ENCODE measurements around the gene GALNT9.

GALNT9 gene

GRCh38 chr12:132194556-132194955 is 134.8 kb downstream of the GALNT9 start:
- no peak for DNase-seq

DNA sequence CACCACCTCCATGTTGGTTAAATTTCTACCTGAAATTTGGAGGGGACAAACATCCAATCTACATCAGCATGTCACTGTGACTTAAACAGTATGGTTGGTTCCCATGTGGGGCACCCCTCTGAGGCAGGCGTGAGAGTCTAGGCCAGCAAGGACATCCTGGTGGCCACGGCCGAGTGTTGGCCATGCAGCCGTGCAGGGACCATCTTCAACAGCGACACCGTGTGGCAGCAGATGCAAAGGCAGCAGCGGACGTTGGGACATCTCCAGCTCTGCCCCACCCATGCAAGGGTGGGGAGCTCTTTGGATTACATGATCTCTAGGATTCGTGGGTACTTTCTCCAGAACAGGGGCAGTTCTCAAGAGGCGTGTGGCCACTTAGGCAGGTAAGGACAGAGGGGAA is 135.3 kb downstream of the GALNT9 start:
- no peak for DNase-seq

DNA sequence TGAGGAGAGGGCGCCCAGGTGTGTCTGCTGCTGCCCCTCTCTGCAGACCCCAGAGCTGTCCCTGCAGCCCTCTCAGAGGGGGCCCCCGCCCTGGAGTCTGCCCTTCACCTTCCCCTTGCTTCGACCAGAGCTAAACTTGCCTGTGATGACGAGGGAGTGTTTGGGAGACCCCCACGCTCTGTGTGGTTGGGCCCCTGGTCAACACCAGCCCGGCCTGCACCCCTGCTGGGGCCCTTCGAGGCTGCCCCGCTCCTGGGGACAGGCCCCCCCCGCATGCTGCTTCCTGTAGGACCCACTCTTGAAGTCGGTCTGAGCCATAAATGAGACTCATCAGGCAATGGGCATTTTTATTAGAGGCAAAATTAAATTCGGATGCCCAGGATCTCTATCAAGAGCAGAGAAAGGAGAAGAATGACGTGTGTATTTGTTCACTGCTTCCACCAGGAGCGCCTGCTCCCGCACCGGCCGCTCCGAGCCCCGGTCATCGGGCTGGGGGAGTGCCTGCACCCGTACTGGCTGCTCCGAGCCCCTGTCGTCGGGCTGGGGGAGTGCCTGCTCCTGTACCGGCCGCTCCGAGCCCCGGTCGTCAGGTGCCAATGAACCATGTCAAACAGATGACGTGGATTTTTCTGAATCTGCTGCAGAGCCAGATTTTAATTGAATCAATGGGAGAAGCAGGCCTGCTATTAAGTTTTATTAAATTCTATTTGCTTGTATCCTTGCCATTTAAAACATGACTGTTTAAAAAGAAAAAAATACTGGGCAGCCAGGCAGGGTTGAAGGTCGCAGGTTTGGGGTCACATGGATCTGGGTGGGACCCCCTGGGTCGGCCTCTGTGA is 137.5 kb downstream of the GALNT9 start:
- no peak for DNase-seq

DNA sequence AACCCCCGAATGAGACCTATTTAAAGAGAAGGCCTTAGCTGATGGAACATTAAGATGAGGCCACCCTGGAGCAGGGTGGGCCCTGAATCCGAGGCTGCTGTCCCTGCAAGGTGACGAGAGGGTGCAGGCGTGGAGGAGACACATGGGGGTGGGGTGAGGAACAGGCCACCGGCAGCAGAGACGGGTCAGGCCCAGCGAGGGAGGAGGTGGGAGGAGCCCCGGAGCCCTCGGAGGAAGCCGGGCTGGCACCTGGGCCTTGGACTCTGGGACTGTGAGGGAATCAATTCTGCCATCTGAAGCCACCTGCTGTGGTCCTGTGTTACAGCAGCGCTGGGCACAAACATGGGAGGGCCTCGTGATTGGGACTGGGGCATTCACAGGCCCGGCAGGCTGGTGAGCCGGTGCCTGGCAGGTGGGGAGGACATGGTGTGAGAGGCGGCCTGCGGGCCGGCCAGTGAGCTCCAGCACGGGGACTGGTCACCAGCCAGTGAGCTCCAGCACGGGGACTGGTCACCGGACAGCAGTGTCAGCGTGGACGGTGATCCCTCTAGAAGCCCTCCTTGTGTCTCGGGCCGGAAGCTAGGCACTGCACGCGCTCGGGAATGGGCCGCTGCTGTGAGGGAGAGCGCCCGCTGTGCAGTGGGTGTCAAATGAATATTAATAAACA is 138.4 kb downstream of the GALNT9 start:
- DNase-seq = no peak

- DNase-seq = no peak
Observed at GRCh38 chr12:132190012-132190755, 139.2 kb downstream of the GALNT9 start.

- DNase-seq = peak; percentile 97
Observed at GRCh38 chr12:132189378-132190011, 139.9 kb downstream of the GALNT9 start.

DNA sequence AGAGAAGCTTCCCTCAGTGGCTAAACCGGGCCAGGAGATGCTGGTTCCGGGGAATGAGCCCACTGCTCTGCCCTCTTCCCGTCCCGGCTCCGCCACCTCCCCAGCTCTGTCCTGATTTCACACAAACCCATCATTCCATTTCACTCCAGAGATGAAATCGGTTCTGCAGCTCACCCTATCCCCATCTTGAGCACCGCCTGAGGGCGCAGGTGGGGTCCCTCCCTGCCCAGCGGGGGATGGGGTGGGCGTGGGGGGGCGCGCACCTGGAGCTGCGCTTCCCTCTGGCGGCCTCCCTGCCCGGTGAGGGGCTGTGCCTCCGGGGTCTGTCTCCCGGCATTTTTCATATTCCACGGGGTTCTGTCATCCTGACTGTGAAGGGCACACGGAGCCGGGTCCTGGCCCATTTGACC is 140.5 kb downstream of the GALNT9 start:
- DNase-seq = no peak

- DNase-seq = no peak
Observed at GRCh38 chr12:132188451-132188901, 140.9 kb downstream of the GALNT9 start.

- DNase-seq = no peak
Observed at GRCh38 chr12:132187646-132188450, 141.5 kb downstream of the GALNT9 start.

DNA sequence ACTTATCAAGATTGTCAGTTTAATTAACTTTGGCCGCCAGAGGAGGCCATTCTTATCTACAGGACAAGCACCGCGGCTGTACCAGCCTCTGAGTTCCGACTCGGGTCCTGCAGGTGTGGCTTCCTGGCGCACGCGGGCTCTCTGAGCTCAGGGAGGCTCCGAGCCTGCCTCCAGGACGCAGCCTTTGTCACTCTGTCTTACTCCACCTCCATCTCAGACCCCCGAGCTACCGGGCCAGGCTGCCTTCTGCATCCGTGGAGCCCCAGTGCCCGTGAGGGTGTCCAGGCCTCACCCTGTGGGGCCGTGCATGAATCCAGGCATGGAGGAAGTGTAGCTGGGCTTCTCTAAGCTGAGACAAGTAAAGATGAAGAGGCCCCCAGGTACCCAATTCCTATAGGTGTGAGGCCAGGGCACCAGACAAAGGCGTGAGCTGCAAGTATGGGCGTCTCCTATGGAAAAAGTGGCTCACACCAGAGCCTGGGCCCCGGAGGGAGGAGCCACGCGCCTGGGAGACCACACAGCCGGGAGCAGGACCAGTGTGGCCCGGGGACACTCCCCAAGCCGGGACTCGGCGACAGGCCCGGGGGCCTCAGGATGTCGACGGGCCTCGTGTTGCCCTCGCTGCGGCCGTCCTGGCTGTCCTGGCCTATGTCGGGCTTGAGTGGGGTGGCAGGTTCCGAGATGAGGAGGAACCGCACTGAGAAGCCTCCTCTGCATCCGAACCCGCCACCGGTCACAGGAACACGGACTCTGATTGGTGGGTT is 142.3 kb downstream of the GALNT9 start:
- no peak for DNase-seq

GRCh38 chr12:132186208-132186856 is 143.1 kb downstream of the GALNT9 start:
- no peak for DNase-seq

DNA sequence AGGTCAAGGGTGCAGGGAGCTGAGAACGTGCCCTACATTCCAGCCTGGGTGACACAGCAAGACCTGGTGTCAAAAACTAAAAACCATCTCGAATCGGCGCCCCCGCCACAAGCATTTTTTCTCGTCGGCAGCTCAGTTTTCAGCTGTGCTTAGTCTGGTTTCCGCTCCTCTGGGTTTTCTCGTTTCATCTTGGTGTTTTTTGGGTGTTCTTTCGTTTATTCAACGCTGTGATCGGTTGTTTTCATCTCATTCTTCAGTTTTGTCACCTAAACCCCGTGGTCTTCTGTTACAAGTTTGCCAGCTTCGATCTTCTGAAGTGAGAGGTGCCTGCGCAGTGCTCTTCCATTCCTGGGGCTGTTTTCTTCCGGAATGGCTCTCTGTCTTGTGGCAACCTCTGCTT is 143.7 kb downstream of the GALNT9 start:
- peak; percentile 61 for DNase-seq

DNA sequence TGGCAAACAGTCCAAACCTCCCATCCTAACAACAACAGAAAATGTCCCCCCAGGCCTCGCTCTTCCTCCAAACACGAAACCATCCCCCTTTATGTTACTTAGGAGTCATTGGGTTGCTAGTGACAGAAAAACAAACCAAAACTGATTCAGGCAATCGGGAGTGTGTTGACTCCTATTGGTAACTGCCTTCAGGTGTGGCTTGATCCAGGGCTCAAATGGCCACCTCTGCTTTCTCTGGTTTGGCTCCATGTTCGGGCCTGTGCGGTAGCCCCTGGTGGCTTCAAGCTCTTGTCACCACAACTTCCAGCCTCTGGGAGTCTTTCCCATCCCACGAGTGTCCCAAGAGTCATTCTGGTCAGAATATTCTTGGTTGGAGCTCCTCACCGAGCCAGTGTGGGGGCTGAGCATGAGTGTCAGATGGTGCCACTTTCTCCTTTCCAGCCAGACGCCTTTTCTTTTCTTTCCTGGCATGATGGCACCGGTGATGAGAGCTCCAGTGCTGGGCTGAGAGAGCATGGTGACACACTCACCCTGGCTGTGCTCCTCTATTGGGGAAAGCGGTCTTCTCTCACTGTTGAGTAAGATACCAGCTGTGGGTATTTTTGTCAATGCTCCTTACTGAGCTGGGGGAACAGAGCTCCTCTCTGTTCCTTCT is 146.6 kb downstream of the GALNT9 start:
- DNase-seq = no peak

- DNase-seq = no peak
Observed at GRCh38 chr12:132182206-132182710, 147.1 kb downstream of the GALNT9 start.

- DNase-seq = no peak
Observed at GRCh38 chr12:132181570-132182200, 147.7 kb downstream of the GALNT9 start.

DNA sequence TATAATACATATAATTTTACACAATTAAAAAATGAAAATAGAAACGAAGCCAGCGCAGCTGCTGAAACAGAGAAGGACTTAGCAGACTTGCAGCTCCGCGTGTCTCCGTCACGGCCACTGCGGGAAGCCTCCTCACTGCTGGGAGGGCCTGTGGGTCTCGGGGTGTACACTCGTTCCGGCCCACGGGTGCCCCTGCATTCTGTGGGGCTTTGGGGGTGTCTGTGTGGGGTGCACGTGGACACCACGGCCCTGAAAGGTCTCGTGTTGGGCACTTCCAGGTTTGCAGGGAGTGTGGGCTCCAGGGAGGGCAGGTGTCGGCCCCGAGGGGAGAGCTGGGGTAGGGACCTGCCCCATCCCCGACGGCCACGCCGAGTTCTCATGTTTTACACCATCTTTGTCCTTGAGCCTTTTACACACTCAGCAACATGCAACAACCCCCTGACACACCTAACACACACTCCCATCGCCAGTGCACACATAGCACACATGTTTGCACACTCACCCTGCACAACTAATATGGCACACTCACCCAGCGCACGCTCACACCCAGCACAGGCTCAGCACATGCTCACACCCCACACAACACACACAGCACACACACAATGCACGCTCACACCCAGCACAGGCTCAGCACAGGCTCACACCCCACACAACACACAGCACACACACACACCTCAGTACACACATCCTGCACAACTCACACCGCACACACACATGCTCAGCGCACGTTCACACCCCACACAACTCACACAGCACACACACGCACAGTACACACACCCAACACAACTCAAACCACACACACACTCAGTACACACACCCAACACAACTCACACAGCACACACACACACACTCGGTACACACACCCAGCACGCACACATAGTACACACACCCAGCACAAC is 148.5 kb downstream of the GALNT9 start:
- DNase-seq = no peak

DNA sequence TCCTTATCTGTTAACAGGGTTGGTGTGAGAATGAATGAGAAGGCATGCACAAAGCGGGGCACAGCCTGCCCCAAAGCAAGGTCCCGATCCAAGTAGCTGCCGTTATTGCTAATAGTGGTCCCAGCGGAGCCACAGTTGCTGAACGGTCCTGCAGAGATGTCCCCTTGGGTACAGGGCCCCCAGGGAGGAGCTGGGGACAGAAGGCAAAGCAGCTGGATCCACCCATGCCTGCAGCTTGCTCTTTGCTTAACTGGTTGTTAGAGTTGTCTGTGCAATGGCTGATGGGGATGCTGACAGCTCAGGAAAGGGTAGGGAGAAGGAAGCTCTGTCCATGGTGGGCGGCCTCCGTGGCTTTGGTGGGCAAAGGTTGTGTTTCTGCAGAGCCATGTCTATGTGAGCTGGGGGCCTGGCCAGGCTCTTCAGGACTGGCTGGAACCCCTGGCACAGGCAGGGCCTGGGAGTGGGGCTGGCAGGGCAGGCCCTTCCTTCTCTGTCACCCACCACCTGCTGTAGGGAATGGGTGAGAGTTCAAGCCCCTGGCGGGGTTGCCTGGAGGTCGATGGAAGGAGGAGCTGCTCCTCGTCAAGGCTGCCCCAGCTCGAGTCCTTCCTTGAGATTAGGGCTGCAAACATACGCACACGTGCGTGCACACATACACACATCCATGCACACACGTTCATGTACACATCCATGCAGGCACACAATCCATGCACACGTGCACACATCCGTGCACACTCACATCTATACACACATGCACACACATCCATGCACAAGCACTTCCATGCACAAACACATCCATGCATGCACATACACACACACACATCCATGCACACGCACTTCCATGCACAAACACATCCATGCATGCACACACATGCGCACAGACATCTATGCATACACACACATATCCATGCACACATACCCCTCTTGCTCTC is 149.7 kb downstream of the GALNT9 start:
- no peak for DNase-seq

Data from CD4-positive, alpha-beta T cell treated with Interleukin-12 subunit alpha and Interleukin-12 subunit beta, for 1 hour (primary cell).